NCI-H2196 treated with DMSO at 0.1 percent for 48 hours (cell line): ENCODE measurements around the gene VMAC.

Experiments used
- DNase-seq: peaks from one replicate; lab custom pipeline; 2025; ENCODE audit not compliant: unreplicated experiment; lab: John Stamatoyannopoulos, UW

Gene VMAC

DNA sequence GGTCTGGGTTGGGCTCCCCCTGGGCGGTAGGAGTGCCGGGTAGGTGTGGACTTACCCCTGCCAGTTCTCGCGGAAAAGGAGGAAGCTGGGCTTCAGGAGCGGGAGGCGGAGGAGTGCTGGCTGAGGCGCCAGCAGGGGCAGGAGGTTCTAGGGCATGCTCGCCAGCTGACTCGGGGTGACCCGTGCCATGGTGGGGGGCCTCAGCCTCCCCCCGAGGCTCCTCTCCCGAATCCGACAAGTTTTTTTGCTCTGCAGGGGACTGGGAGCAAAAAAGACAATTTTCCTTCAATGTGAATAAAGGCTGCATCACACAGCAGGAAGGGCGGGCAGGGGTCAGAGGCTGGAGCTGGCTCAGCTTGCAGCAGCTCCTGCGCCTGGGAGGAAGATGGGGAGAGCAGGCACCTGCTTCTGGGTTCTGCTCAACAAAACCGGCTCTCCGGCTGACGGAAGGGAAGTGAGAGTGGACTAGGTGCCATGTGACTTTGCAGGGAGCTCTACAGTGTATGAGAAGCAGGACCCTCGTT is 46.7 kb downstream of the VMAC start:
- no peak for DNase-seq

DNA sequence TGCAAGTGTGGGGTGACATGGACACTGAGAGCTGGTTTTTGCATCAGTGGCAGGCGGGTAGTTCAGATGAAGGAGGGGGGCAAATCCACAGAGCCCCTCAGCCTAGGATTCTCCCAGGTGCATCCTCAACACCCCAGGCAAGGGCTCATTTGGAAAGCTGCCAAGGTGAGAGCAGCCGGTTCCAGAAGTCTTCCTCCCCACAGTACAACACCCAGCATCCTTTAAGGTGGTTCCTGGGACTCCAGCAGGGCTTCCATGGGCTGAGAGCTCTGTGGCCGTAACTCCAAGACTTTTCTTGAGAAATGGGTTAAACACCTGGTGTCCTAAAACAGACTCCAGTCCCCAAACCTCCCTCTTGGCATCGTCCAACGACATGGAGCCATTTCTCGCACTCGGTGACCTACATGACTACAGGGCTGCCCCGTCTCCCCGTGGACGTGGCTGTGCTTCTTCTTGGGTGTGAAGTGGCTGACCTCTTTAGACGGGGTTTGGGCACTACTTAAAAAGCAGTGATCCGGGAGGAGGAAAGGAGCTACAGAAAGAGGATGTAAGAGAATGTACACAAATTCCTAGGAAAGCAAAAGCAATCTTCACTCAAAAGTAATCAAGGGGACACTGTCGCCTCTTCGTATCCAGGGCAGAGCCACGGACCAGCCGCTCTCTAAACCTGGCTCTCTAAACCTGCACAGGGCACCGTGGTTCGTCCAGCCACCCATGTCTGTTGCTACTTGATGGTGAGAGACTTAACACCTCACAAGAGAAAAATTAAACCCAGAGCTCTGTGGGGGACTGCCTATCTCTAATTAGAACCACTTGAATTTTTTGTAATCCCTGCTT is 47.7 kb downstream of the VMAC start:
- DNase-seq = no peak

DNA sequence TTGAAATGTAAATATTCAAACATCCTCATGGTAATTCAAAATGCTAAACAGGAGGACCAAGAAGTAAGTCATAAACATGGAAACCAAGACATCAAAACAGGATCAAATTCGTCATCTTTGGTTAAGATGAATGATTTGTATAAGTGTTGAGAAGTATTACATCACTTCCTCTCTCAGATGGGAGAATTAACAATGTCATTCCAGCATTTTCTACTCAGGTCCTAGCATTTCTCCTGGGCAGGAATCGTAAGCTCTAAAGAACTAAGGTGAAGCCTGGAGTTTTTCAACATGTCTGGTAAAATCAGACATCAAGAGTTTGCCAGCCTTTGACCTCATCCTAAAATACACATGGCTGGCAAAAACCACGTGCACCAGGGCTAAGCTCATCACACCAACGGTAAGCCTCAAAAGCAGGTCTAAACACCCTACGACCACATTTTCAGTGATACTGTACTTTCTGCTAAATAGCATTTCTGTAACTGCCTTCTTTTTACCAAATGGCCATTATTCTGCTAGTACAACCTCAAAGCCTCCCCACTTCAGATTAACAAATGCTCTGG is 48.4 kb downstream of the VMAC start:
- DNase-seq = no peak

- no peak for DNase-seq
Observed at GRCh38 chr19:5953680-5954213, 49.1 kb downstream of the VMAC start.

DNA sequence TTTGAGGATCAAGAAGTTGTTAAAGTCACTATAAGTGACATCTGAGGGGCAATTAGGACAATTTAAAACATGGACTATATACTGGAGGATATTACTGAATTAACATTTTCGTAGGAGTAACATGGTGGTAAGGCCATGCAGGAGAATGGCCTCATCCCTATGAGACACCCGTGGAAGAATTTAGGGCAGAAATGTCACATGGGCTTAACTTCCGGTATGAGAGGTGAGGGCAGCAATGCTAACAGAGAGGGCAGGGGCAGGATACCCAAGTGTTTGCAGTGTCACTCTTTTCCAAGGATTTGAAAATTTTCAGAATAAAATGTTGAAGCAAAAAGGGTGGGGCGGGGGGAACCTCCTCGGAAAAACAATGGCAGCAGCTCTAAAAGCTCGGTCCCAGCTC is 49.6 kb downstream of the VMAC start:
- DNase-seq = no peak

DNA sequence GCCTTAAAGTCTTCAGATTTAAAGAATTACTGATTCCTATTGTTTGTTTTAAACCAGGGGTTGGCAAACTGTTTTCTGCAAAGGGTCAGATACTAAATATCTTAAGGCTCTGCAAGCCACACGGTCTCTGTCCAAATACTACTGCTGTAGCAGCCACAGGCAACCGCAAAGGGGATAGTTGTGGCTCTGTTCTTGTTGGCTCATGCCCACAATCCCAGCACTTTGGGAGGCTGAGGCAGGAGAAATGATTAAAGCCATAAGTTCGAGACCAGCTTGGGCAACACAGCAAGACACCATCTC is 50.9 kb downstream of the VMAC start:
- DNase-seq = no peak

GRCh38 chr19:5956323-5956722 is 51.7 kb downstream of the VMAC start:
- no peak for DNase-seq

- no peak for DNase-seq
Observed at GRCh38 chr19:5956728-5957127, 52.1 kb downstream of the VMAC start.

- DNase-seq = no peak
Observed at GRCh38 chr19:5957170-5957569, 52.5 kb downstream of the VMAC start.

DNA sequence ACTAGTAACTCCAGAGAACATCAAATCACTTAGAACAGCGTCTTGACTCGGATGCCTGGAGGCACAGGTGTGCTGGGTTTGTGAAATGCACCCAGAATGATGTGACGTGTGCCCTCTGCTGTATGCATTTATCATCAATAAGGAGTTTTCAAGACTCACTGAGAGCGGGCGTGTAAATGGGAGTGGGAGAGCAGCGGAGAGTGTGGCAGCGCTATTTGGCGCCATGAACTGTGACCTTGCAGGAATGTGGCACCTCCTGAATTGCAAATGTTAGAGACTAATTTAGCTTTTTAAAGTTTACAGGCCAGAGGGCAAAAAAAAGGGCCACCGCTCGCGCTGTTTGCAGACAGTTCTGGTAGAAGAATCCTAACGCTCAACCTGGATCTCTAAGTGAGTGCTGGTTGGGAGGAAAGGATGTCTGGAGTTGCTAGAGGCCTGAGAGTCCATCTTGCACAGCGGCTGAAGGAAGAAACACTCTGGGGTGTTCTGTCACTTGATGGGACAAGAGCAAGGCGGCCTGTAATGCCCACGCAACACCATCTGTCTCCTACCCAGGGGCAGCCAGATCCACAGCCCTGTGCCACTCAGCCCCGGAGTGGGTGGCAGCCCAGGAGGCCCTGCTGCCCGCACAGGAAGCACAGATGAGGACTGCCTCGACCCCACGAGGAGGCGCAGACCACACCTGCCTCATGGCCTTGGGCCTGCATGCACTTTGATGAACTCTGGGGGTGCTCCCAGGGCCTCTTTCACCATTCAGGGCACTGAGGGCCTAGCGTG is 53.6 kb downstream of the VMAC start:
- DNase-seq = no peak

DNA sequence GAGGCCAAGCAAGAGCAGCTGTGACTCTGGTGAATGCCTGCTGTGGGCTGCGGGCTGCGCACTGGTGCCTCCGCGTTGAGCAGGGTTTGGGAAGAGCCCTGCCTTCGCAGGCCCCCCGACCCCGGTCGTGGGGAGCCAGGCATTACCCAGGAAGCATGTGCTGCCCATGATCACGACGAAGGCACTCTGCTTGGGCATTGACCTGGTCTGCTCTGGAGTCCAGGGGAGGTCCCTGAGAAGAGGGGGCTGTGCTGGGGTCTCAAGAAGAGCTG is 54.1 kb downstream of the VMAC start:
- DNase-seq = no peak

DNA sequence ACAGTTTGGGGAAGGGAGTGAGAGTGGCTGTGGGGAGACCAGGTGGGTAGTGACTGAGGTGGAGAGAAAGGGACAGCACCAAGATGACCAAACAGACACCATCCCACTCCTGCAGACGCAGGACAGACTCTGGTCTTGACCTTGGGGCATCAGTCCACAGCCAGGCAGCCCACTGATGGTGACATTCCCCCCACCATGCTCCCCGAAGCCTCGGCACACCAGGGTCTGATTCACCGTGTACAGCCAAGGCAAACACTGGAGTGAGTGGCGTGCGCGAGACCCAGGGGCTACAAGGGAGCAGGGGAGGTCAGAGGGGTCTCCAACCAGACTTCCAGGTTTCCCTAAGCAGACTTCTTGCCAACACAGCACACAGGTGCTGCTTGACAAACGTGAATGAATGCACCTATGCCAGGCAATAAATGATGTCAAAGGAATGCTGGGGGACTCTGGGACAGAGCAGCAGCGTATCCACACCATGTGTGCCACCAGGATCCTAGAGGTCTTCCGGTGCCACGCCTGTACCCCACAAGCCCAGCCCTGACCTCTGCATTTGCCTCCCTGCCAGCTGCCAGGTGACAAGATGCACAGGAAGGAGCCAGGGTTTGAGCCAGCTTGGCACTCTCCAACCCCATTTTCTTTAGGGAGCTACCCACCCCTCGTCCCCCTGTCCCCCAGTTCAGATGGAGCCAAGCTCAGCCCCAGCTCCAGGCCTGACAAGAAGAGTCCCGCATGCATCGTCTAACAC is 54.8 kb downstream of the VMAC start:
- DNase-seq = no peak
